RPMI8226 (cell line): ENCODE results near the gene TNFRSF12A.

Experiments
- DNase-seq: peaks from one replicate; pipeline ENCODE4 v3.0.0-alpha.2; 2015

The TNFRSF12A gene

DNA sequence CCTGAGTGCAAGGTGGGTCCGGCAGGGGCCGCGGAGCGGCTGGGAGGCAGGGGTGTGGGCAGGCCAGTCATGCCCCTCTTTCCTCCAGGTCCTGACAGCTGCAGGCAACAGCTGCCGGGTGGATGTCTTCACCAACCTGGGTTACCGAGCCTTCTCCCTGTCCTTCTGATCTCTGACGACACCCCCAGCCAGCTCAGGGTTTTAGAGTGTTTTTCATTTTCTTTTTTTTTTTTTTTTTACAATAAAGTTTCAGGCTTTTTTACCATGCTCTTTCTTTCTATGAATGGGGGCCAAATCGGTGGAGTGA lies 7.3 kb downstream of the TNFRSF12A start:
- no peak for DNase-seq

DNA sequence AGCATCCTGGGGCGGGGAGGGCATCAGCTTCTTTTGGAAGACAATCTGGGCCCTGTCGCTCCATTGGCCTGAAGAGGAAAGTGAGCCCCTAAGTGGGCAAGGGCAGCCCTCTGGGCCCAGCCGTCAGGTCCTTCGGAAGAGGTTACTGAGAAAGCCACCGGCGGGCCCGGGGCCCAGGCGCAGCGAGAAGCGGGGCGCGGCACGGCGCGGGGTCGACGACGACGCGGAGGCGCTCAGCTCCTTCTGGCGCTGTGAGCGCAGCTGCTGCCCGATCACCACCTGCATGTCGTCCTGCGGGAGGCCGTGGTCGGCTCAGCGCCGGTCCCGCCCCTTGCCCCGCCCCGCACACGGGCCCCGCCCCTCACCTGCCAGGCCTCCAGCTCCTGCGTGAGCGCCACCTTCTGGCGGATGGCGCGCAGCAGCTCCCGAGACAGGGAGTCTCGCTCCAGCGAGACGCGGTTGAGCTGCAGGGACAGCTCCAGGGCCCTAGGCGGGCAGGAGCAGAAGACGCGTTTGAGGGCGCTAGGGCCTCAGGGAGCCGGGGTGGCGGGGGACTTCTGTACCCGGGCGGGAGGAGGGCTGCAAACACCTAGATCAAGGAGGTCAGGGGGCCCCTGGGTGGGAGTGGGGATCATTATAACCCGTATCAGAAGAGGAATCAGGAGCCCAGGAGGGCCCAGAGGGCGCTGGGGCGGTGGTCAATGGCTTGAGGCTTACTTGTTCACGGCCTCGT lies 8.0 kb downstream of the TNFRSF12A start:
- peak; percentile 97 for DNase-seq

DNA sequence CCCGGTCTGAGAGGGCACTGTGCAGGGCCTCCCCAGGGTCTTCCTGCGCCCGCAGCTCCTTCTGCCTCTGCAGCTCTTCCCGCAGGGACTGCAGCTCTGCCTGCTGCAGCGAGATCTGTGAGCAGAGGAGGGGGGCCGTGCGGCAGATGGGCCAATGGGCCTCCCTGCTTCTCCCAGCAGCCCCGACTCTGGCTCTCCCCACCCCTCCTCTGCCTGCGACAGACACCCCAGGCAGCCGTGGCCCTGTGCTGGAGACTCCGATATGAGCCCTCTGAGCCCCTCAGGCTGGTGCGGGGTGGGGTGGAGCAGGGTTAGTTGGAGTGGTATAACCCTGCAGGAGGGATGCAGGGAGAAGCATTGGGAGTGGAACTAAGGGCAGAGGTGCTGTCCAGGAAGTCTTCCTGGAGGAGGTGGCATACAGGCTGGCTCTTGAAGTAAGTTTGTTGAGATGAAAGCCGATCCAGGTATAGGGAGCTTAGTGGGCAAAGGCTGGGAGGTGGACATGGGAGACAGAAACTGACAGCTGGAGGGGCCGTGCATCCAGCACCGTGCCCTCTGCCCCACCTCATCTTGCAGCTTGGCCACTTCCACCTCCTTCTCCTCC lies 8.7 kb downstream of the TNFRSF12A start:
- DNase-seq, result no peak

DNA sequence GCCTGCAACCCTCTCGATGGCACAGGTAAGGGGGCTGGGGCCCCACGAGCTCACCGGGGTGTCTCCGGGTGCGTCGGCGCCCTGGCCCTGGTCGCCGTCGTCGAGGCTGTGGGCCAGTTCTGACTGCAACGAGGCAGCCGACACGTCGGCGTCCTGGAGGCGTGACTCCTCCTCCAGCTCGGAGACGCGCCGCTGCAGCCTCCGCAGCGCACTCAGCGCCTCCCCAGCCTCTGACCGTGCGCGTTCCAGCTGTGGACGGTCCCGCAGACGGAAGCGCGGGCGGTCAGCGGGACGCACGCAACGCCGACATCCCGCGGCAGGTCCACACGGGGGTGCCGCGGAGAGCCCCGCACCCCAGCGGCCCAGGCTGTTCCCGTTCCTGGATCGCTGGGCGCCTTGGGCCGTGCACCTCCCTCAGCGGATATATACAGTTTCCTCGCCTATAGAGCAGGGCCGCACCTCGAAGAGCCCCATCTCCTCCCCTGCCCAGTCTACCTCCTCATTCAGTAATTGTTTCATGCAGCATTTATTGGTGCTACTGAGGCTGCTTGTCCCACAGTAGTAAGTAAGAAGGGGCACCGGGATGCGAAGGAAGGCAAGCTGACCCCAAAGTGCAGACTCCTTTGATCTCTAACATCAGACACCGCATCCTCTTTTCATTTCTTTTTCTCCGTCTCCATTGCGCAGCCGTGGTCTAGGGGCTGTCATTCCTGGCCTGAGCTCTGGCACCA lies 9.5 kb downstream of the TNFRSF12A start:
- peak; percentile 74 for DNase-seq

DNA sequence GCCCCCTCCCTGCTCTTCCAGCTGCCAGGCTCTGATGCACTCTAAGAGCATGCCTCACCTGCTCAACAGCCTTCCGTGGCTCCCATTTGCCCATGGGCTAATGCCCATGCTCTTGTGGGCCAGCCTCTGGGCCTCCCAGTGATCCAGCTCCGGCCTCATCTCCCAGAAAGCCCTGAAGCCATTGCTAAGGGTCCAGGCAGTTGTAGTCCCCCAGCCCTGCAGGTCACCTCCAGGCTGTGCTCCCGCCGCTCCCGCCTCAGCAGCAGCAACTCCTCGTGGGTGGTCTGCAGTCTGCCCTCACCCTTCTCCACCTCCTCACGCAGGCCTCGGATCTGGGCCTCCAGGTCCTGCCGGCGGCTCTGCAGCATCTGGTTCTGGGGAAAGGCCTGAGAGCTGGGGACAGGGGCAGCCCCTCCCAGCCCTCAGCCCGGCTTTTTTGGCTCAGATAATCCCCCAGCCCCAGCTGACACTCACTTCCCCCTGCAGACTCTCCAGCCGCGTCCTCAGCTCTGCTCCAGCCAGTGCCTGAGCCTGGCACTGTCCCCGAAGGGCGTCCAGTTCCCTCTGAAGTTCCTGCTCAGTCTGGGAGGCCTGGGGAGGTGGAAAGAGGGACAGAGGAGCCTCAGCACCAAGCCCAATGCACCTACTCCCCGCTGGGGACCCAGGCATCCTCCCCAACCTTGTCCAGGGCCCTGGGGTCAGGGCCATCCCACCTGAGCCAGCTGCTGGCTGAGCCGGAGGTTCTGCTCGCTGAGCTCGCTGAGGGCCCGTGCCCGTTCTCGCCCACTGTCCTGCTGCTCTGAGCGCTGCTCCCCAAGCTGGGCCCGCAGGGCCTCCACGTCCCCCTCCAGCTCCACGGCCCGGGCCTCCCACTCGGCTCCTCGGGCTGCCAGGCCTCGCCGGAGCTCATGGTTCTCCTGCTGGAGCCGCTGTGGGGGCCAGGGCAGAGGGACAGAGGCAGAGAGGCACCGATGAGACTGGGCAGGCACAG lies 10.3 kb downstream of the TNFRSF12A start:
- no peak for DNase-seq

DNA sequence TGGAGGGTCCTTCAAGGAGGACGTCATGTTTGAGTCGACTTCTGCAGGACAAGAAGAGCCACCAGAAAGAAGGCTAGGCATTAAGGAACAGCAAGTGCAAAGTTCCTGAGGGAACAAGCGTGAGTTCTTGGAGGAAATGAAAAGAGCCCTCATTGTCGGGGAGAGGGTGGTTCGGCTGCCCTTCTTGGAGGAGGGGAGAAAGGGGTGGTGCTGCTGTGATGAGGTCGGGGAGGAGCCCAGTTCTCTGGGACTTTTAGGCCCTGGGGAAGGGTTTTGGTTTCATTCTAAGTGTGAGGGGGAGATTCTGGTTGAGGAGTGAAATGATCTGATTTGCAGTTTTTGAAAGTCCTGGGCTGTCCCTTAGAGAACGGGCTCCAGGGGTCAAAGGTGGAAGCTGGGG lies 12.5 kb downstream of the TNFRSF12A start:
- peak; percentile 43 for DNase-seq

DNA sequence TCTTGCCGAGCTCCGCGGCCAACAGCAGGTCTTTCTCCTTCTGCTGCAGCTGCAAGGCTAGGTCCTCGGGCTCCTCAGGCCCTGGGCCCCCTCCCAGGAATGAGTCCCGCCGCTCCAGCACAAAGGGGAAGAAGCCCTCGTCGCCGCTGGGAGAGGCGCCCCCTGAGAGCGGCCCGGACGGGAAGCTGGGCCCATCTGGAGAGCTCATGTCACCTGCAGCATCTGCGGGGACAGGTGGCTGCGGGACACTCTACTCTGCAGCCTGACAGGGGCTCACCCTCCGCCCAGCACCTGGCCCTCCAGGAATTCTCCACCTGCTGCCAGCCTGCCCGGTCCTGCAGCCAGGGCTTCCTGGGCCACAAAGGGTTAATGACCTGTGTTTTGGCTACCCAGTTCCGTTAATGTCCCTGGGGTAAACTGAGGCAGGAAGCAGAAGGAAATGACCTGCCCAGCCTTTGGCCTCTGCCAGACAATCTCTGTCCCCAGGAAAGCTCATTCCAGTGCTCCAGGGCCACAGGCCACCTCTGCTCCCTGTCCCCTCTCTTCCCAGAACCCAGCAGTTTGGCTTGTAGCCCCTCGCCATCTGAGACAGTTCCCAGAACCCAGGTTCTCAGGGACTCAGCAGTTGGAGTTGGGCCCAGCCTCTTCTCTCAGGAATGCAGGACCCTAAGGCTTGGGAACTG lies 15.3 kb downstream of the TNFRSF12A start:
- DNase-seq, result no peak

DNA sequence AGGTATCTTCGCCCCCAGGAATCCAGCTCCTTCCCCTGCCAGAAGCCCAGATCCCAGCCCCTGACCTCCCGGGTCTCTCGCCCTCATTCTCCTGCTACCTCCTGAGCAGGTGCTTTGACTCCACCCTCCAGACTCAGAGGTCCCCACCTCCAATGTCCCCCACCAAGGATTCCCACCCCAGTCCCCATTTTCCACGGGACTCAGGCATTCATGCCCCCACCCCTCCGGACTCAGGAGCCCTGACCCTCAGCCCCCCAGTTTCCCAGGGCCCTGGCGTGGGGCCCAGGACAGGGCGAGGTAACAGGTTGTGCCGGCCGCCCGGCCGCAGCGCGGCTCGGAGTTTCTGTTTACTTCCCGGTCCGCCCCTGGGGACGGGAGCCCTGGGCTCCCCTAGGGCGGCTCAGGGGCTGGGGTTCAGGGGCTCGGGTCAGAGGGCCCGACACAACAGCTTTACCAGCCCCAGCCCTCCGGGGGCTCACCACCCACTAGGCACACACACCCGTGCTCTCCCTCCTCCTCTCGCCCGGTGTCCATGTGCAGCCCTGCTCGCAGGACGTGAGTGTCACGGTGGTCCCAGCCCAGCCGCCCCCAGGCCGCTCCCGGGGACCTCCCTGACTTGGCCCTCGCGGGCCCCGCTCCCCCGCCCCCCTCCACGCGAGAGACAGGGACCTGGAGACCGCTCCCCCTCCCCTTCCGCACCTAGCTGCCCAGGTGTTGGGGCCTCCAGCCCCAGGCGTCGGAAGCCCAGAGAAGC lies 16.0 kb downstream of the TNFRSF12A start:
- DNase-seq, result no peak

DNA sequence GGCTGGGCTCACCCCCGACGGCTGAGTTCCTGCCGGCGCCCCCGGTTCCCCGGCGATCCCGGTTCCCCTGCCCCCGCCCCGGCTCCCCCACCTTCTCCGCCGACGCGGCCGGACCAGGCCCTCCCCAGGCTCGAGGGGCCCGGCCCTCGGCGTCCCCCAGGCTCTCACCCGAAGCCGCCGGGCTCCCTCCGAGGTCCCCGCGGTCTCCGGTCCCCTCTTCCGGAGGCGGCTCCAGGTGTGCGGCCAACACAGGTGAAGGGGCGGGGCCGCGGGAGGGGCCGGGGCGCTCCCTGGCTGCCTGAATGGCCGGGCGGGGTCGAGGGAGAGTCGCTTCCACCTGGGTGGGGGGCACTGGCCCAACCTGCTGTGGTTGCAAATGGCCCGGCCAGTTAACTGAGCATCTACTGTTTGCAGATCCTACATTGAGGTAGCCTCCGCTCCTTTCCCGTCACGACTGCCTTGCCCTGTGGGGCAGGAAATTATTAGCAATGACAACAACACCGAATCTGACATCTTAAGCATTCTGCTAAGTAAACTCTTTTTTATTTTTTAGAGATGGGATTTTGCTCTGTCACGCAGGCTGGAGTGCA lies 16.7 kb downstream of the TNFRSF12A start, which contains the start of gene BICDL2:
BICDL2 (minus strand) TSS at position 219 of the 590 bp plus-strand sequence. CDS start 1,448 bp downstream, outside the sequence.
- no peak for DNase-seq

DNA sequence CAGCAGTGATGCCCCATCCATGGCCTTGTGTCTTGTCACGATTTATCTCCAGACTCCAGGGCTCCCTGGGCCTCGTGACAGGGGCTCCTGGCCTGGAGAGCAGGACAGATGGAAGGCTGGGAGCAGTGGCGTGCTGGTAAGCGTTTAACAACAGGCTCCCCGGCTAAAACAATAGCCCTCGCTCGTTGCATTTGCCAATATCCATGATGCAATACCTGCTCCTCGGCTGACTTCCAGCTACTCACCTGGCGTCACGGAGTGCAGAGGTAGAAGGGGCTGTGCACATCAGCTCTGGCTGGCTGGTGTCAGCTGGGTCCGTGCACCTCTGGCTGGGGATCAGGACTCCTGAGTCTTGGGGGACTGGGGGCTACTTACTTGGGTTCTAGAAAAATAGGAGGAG lies 18.1 kb downstream of the TNFRSF12A start:
- peak; percentile 40 for DNase-seq

DNA sequence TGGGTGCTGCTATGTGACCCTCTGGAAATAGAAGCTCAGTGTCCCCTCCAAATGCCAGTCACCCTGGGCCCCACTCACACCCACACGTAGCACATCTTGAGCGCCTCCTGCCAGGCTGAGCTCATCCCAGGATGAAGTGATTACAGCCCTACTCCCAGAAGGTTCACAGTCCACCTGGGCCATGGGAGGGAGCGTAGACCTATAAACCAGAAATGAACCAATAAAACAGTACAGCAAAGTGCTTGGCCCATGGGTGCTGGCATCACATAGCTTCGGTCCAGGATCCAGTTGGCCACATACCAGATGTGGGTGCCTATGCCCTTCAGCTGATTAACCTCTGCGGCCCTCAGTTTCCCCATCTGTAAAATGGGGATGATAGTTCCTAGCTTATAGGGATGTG lies 18.7 kb downstream of the TNFRSF12A start:
- DNase-seq, result no peak

DNA sequence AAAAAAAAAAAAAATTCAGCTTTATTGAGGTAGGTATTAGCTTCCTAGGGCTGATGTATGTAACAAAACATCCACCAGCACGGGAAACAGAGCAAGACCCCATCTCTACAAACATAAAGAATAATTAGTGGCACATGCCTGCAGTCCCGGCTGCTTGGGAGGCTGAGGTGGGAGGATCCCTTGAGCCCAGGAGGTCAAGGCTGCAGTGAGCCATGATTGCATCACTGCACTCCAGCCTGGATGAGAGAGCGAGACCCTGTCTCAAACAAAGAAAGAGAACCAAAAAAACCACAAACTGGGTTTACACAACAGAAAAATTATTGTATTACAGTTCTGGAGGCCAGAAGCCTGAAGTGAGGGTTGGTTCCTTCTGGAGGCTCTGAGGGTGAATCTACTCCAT lies 22.2 kb downstream of the TNFRSF12A start:
- no peak for DNase-seq

DNA sequence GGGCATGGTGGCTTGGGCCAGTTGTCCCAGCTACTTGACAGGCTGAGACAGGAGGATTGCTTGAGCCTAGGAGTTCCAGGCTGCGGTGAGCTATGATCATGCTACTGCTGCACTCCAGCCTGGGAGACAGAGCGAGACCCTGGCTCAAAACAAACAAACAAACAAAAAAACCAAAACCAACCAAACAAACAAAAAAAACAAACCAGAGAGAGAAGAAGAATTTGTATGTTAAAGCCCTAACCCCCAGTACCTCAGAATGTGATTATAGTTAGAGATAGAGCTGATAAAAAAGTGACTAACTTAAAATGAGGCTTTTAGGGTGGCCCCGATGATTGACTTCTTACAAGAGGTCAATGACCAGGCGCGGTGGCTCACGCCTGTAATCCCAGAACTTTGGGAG lies 24.5 kb downstream of the TNFRSF12A start:
- no peak for DNase-seq

DNA sequence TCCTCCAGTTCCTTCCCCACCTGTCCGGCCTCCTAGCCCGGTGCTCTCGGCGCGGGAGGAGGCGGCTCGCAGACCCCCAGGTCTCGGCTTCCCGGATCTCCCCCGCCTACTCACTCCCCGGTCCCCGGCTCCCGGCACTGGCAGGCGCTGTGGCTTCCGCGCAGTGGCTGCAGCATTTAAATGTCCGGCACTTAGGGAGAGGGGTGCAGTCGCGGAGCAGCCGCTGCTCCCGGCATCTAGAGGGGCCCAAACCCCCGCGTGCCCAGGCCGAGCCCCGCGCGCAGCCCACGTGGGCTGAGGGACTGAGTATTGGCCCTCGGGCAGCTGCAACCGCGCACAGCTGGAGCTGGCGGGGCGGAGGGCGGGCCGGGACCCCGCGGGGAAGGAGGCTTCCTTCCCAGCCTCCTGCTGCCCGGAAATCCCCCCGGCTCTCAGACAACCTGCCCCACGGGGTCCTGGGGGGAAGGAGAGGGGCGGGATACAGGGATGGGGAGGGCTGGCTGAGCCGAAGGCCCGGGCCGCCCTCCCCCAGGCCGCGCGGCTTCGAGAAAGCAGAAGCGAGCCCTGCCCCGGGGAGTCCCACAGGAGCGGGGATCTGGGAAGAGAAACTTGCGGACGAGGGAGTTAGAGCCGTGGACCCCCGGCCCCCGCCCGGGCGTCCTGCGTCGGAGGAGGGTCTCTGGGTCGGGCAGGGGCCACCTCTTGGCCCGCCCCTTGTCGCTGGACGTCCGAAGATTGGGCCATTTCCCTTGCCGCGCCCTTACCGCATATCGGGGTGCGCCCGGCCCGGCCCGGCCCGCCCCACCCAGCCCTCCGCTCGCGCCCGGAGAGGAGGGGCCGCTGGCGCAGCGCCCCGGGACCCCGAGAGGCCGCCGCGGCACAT lies 25.8 kb downstream of the TNFRSF12A start, which contains the start of gene MMP25:
MMP25 (plus strand) TSS at position 804 of the 883 bp plus-strand sequence. CDS start 357 bp downstream, outside the sequence.
- peak; percentile 60 for DNase-seq

DNA sequence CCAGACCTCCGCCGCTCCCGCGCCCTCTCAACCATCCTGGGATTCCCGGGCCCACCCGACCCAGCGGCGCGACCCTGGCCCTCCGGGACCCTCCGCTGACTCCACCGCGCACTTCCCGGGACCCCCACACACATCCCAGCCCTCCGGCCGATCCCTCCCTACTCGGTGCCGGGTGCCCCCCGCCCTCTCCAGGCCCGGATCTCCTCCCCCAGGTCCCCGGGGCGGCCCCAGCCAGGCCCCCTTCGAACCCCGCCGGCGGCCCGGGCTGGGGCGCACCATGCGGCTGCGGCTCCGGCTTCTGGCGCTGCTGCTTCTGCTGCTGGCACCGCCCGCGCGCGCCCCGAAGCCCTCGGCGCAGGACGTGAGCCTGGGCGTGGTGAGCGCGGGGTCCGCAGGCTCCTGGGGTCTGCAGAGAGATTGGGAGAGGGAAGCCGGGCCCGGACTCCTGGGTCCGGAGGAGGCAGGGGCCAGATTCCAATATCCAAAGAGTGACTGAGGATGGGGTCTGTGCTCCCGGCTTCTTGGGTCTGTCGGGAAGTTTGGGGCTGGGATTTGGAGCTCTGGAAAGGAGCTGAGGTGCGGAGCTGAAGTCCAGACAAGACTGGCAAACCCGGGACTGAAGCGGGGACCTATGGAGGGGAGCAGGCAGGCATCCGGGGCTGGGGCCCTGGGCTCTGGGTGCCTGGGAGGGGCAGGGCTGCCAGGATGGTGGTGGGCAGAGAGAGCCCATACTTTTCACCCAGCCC lies 26.6 kb downstream of the TNFRSF12A start:
- DNase-seq, result no peak

DNA sequence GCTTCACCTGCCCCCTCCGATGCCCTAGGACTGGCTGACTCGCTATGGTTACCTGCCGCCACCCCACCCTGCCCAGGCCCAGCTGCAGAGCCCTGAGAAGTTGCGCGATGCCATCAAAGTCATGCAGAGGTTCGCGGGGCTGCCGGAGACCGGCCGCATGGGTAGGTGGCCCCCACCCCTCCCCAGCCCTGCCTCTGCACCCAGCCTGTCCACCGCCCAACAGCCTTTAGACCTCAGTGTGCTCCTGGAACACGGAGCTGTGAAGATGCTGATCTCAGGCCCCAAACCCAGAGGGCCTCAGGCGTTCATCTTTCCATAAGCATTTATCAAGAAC lies 27.2 kb downstream of the TNFRSF12A start:
- no peak for DNase-seq

DNA sequence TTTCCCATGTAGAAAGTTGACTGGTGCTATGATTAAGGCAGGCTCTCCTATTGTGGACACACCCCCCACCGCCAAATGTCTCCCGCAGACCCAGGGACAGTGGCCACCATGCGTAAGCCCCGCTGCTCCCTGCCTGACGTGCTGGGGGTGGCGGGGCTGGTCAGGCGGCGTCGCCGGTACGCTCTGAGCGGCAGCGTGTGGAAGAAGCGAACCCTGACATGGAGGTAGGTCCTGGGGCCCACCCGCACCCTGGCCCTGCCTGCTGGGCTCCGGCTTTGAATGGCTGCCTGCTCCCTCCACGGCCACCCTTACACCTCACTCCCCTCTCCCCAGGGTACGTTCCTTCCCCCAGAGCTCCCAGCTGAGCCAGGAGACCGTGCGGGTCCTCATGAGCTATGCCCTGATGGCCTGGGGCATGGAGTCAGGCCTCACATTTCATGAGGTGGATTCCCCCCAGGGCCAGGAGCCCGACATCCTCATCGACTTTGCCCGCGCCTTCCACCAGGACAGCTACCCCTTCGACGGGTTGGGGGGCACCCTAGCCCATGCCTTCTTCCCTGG lies 29.8 kb downstream of the TNFRSF12A start:
- DNase-seq, result no peak

DNA sequence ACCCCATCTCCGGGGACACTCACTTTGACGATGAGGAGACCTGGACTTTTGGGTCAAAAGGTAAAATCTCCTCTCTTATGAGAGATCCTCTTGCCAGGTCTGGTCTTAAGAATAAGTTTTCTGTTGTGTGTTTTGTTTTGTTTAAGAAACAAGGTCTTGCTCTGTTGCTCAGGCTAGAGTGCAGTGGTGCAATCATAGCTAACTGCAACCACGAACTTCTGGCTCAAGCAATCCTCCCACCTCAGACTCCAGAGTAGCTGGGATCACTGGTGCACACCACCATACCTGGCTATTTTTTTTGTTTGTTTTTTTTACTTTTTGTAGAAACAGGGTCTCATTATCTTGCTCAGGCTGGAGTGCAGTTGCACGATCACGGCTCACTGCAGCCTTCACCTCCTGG lies 30.3 kb downstream of the TNFRSF12A start:
- no peak for DNase-seq

DNA sequence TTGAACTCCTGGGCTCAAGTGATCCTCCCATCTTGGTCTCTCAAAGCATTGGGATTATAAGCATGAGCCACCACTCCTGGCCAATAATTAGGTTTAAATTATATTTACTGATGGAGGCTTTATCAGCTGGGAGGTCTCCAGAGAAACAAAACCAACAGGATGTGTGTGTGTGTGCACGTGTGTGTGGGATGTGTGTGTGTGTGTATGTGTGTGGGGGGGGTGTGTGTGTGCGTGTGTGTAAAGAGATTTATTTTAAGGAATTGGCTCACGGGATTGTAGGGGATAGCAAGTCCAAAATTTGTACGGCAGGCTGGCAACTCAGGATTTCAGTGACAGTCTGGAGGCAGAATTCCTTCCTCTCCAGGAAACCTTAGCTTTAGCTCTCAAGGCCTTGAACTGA lies 30.8 kb downstream of the TNFRSF12A start:
- no peak for DNase-seq
